HepG2 (cell line): Measurements from ENCODE around the gene SLC22A23. TPM values are rescaled to one million over a fixed set of nuclear protein-coding genes. Genes with fewer than 3 reads are reported as not detected.
A peak's percentile ranks its signal among the peaks of the same experiment; 100 is the strongest.

Source experiments
- BCLAF1 ChIP-seq: fragments of 450-650 bp; IDR thresholded peaks from 2 replicates; pipeline ENCODE4 v1.6.1; 2017; ENCODE audit warnings: mild to moderate bottlenecking
- CHCHD3 ChIP-seq: sonication (generic); formaldehyde crosslinking; IDR thresholded peaks from 2 replicates; pipeline ENCODE4 v1.8.0; 2022; ENCODE audit warnings: mild to moderate bottlenecking, missing genetic modification reagents, moderate library complexity
- ESRRA ChIP-seq: sonication (generic); formaldehyde crosslinking; IDR thresholded peaks from 2 replicates; pipeline ENCODE4 v1.5.1; 2020; ENCODE audit warnings: mild to moderate bottlenecking, low read depth, missing genetic modification reagents
- GLI4 ChIP-seq: sonication (generic); formaldehyde crosslinking; IDR thresholded peaks from 2 replicates; pipeline ENCODE4 v1.5.1; 2020; ENCODE audit warnings: missing genetic modification reagents, mild to moderate bottlenecking, moderate library complexity, borderline replicate concordance
- HBP1 ChIP-seq: IDR thresholded peaks from 2 replicates; pipeline ENCODE4 v1.6.1; 2016; ENCODE audit warnings: low read depth, control low read depth
- HMG20A ChIP-seq: IDR thresholded peaks from 2 replicates; pipeline ENCODE4 v1.6.1; 2016; ENCODE audit warnings: borderline replicate concordance
- JDP2 ChIP-seq: sonication (generic); formaldehyde crosslinking; IDR thresholded peaks from 2 replicates; pipeline ENCODE4 v1.8.1; 2022; ENCODE audit warnings: missing genetic modification reagents, borderline replicate concordance
- PBX2 ChIP-seq: IDR thresholded peaks from 2 replicates; pipeline ENCODE4 v1.6.1; 2016; ENCODE audit warnings: control low read depth
- PBX3 ChIP-seq: sonication (generic); formaldehyde crosslinking; IDR thresholded peaks from 2 replicates; pipeline ENCODE4 v1.8.1; 2023; ENCODE audit warnings: missing genetic modification reagents, inconsistent platforms, borderline replicate concordance
- SMYD3 ChIP-seq: sonication (generic); formaldehyde crosslinking; IDR thresholded peaks from 2 replicates; pipeline ENCODE4 v1.8.1; 2023; ENCODE audit warnings: mild to moderate bottlenecking, missing genetic modification reagents
- SP1 ChIP-seq, 2 experiments: fragments of 450-650 bp in 1 of 2; sonication (generic) in 1 of 2; formaldehyde crosslinking in 1 of 2; IDR thresholded peaks; 2 replicates each; pipeline versions ENCODE4 v1.4.0 to v1.6.1; 2016 to 2020; ENCODE audit warnings: missing genetic modification reagents in 1 of 2
- TFAP4 ChIP-seq: sonication (generic); IDR thresholded peaks from 2 replicates; pipeline ENCODE4 v1.6.1; 2016; ENCODE audit warnings: low read depth, borderline replicate concordance
- ZFP82 ChIP-seq: sonication (generic); formaldehyde crosslinking; IDR thresholded peaks from 2 replicates; pipeline ENCODE4 v1.5.1; 2020; ENCODE audit warnings: mild to moderate bottlenecking, missing genetic modification reagents, borderline replicate concordance
- ZNF180 ChIP-seq: sonication (generic); formaldehyde crosslinking; IDR thresholded peaks from 2 replicates; pipeline ENCODE4 v1.4.0; 2020; ENCODE audit warnings: low read depth, missing genetic modification reagents, borderline replicate concordance
- ZNF567 ChIP-seq: sonication (generic); formaldehyde crosslinking; IDR thresholded peaks from 2 replicates; pipeline ENCODE4 v1.8.1; 2023; ENCODE audit warnings: mild to moderate bottlenecking, missing genetic modification reagents, borderline replicate concordance
- ZZZ3 ChIP-seq: sonication (generic); formaldehyde crosslinking; IDR thresholded peaks from 2 replicates; pipeline ENCODE4 v1.4.0; 2020; ENCODE audit warnings: missing genetic modification reagents, mild to moderate bottlenecking, borderline replicate concordance
- polyA plus RNA-seq, 8 experiments: library from polyadenylated mRNA; depleted of rRNA in 3 of 8; stranded (reverse) in 7 of 8; unstranded in 1 of 8; fragments of >200 nt; fragmentation: Illumina TruSeq in 4 of 8; extraction: Trizol in 4 of 8; gene quantifications; 2 replicates each; pipeline versions ENCODE4 v1.2.1 to v1.2.3, GENCODE V29; 2011 to 2016; ENCODE audit warnings: low read depth in 4 of 8, missing spikeins in 1 of 8, mixed read lengths in 1 of 8; ENCODE audit not compliant: insufficient read depth in 1 of 8
- total RNA-seq, 5 experiments: library from RNA; depleted of rRNA; stranded (reverse); fragments of >200 nt; fragmentation: Illumina TruSeq; extraction: Trizol; gene quantifications; 2 replicates each; pipeline ENCODE4 v1.2.3, GENCODE V29; 2016; ENCODE audit warnings: low read depth in 1 of 5

The SLC22A23 gene
- total and polyA plus RNA-seq, 2 of the 13 experiments (the other 11 are each of a cell fraction or from before 2014, with no cell fraction given), result 11.8 to 17.5 TPM

GRCh38 chr6:3258720-3259490 is 197.9 kb downstream of the SLC22A23 start, which contains the start of gene PSMG4 (continued):
- TF ChIP-seq ZNF180 (CRISPR knock-in tag) (no peak; the same call in 1 of the 2 replicates), BCLAF1 (no peak), ZFP82 (CRISPR knock-in tag) (no peak), SMYD3 (no peak; the same call in 1 of the 2 replicates), HMG20A (CRISPR knock-in tag) (no peak; the same call in 1 of the 2 replicates), ZNF567 (CRISPR knock-in tag) (no peak), JDP2 (no peak), CHCHD3 (CRISPR knock-in tag) (peak; percentile 79; the same call in 1 of the 2 replicates), ESRRA (CRISPR knock-in tag) (peak; percentile 76), GLI4 (peak; percentile 88), PBX3 (CRISPR knock-in tag) (peak; percentile 77; the same call in 1 of the 2 replicates), SP1 (IDR thresholded peaks at IDR 0.05) (peak; percentile 50; the same call in 1 of the 2 replicates), SP1 (CRISPR knock-in tag; IDR thresholded peaks at IDR 0.05) (peak; percentile 97), ZZZ3 (CRISPR knock-in tag) (peak; percentile 82; the same call in 1 of the 2 replicates), TFAP4 (peak; percentile 53; the same call in 1 of the 2 replicates), HBP1 (peak; percentile 76; the same call in 1 of the 2 replicates), PBX2 (CRISPR knock-in tag) (no peak)
